Mesodermal cell (in vitro differentiated cells): ENCODE data around the gene RNF151. TPM values are rescaled to one million over a fixed set of nuclear protein-coding genes. Genes with fewer than 3 reads are reported as not detected.
"Not testable (repeated sequence)": the region's sequence is repeated elsewhere in the genome, so short reads cannot be mapped to it uniquely, and the experiment has no call there.

Source experiments
- H3K27ac ChIP-seq: 2 replicates; pipeline ENCODE4 v1.7.0; 2013; ENCODE audit warnings: mild to moderate bottlenecking, low read depth, low read length, moderate library complexity; ENCODE audit not compliant: severe bottlenecking
- H3K36me3 ChIP-seq: 2 replicates; pipeline ENCODE4 v1.7.1; 2013; ENCODE audit warnings: mild to moderate bottlenecking, low read length, moderate library complexity; ENCODE audit not compliant: control insufficient read depth, insufficient read depth
- H3K4me1 ChIP-seq: one replicate; pipeline ENCODE4 v1.7.1; 2013; ENCODE audit warnings: mild to moderate bottlenecking, low read length; ENCODE audit not compliant: insufficient read depth, control insufficient read depth, poor library complexity, severe bottlenecking
- H3K4me3 ChIP-seq: 2 replicates; pipeline ENCODE4 v1.7.0; 2013; ENCODE audit warnings: low read length, control low read depth, mild to moderate bottlenecking; ENCODE audit not compliant: insufficient read depth, poor library complexity, severe bottlenecking; ENCODE audit errors: extremely low read depth
- H3K9me3 ChIP-seq: 2 replicates; pipeline ENCODE4 v1.7.1; 2013; ENCODE audit warnings: mild to moderate bottlenecking, low read length, moderate library complexity; ENCODE audit not compliant: control insufficient read depth
- WGBS, 2 experiments: methylation state at CpG; one replicate each; pipeline ENCODE4 v1.1.5; 2013; ENCODE audit warnings: missing lambda C conversion rate in 2 of 2; ENCODE audit not compliant: insufficient coverage in 2 of 2; 5-methylcytosine and 5-hydroxymethylcytosine counted together
- polyA plus RNA-seq, 2 experiments: library from polyadenylated mRNA; stranded (reverse); fragments of 50-300 nt; gene quantifications; one replicate each; pipeline ENCODE4 v1.2.3, GENCODE V29; 2013

RNF151 gene
- not detected for polyA plus RNA-seq (2013, experiment 1 of 2)
- polyA plus RNA-seq (2013, experiment 2 of 2) = not detected

GRCh38 chr16:1966460-1966859, at the start of gene RNF151:
RNF151 (plus strand) TSS chr16:1966856; CDS start chr16:1966882, 26 bp downstream.
- no peak within 1 kb of the TSS for H3K27ac ChIP-seq
- no peaks in the 10 kb centered on the region for H3K9me3 ChIP-seq
- H3K36me3 ChIP-seq = peaks cover 25% of the 10 kb centered on the region
- 87 to 100% methylated on average over 1 to 6 of the region's 6 CpGs for WGBS, 2 experiments
- H3K4me1 ChIP-seq = peaks cover 25% of the 10 kb centered on the region
- peak within 1 kb of the TSS; percentile 96 for H3K4me3 ChIP-seq

- no peaks in the 10 kb centered on the region for H3K9me3 ChIP-seq
- 7 to 16% methylated on average over 19 to 20 of the region's 22 CpGs for WGBS, 2 experiments
- H3K36me3 ChIP-seq = no peaks in the 10 kb centered on the region
- no peak overlapping the region for H3K4me3 ChIP-seq
- H3K4me1 ChIP-seq = peaks cover 6% of the 10 kb centered on the region
- no peak overlapping the region for H3K27ac ChIP-seq
Measured at GRCh38 chr16:1917056-1917664, 49.5 kb upstream of the RNF151 start.

- Histone ChIP-seq H3K9me3 (no peaks in the 10 kb centered on the region), H3K36me3 (no peaks in the 10 kb centered on the region), H3K4me3 (peak overlapping the region; percentile 19), H3K27ac (no peak overlapping the region), H3K4me1 (peaks cover 6% of the 10 kb centered on the region)
- 3% methylated on average over 67 to 68 of the region's 81 CpGs for WGBS, 2 experiments
Measured at GRCh38 chr16:1917665-1918350, 48.8 kb upstream of the RNF151 start.

GRCh38 chr16:1918351-1919326, 48.0 kb upstream of the RNF151 start, which contains the start of gene HS3ST6:
HS3ST6 (minus strand) TSS chr16:1918415; CDS start chr16:1918323, 92 bp downstream.
- Histone ChIP-seq H3K4me1 (peaks cover 4% of the 10 kb centered on the region), H3K27ac (no peak within 1 kb of the TSS), H3K4me3 (peak within 1 kb of the TSS; percentile 19), H3K36me3 (no peaks in the 10 kb centered on the region), H3K9me3 (no peaks in the 10 kb centered on the region)
- 8 to 10% methylated on average over 33 to 40 of the region's 71 CpGs for WGBS, 2 experiments

GRCh38 chr16:1919327-1919998, 47.2 kb upstream of the RNF151 start:
- no peaks in the 10 kb centered on the region for H3K36me3 ChIP-seq
- H3K4me1 ChIP-seq = peaks cover 4% of the 10 kb centered on the region
- H3K9me3 ChIP-seq = no peaks in the 10 kb centered on the region
- WGBS, 2 experiments = 42 to 46% methylated on average over 27 to 28 of the region's 30 CpGs
- no peak overlapping the region for H3K4me3 ChIP-seq
- no peak overlapping the region for H3K27ac ChIP-seq

GRCh38 chr16:1920122-1920521, 46.5 kb upstream of the RNF151 start:
- 61 to 63% methylated on average over 16 to 21 of the region's 21 CpGs for WGBS, 2 experiments
- not testable (repeated sequence) for H3K9me3 ChIP-seq

GRCh38 chr16:1920727-1921171, 45.9 kb upstream of the RNF151 start:
- H3K27ac ChIP-seq = no peak overlapping the region
- H3K36me3 ChIP-seq = no peaks in the 10 kb centered on the region
- H3K9me3 ChIP-seq = no peaks in the 10 kb centered on the region
- 9 to 12% methylated on average over 11 of the region's 15 CpGs for WGBS, 2 experiments
- no peak overlapping the region for H3K4me3 ChIP-seq
- H3K4me1 ChIP-seq = peaks cover 4% of the 10 kb centered on the region

More at GRCh38 chr16:1920122-1920521, 46.5 kb upstream of the RNF151 start:
- not testable (repeated sequence) for H3K27ac ChIP-seq, H3K36me3 ChIP-seq, H3K4me1 ChIP-seq, H3K4me3 ChIP-seq

- Histone ChIP-seq H3K9me3 (no peaks in the 10 kb centered on the region), H3K36me3 (no peaks in the 10 kb centered on the region)
- WGBS, 2 experiments = 90 to 96% methylated on average over 3 to 8 of the region's 8 CpGs
Measured at GRCh38 chr16:1922357-1922756, 44.3 kb upstream of the RNF151 start.

GRCh38 chr16:1923299-1924034, 43.2 kb upstream of the RNF151 start:
- Histone ChIP-seq H3K4me1 (peaks cover 11% of the 10 kb centered on the region), H3K36me3 (no peaks in the 10 kb centered on the region), H3K27ac (no peak overlapping the region), H3K4me3 (no peak overlapping the region), H3K9me3 (no peaks in the 10 kb centered on the region)
- WGBS, 2 experiments = 12 to 21% methylated on average over 7 to 9 of the region's 24 CpGs

More at GRCh38 chr16:1922357-1922756, 44.3 kb upstream of the RNF151 start:
- peaks cover 11% of the 10 kb centered on the region for H3K4me1 ChIP-seq
- no peak overlapping the region for H3K27ac ChIP-seq
- H3K4me3 ChIP-seq = no peak overlapping the region
